HepG2 (cell line): ENCODE data around the gene PRPSAP1. TPM values are rescaled to one million over a fixed set of nuclear protein-coding genes. Genes with fewer than 3 reads are reported as not detected.

Experiments used
- ATAC-seq: fragments of 200-7000 bp; cut with Tn5 transposase; 3 replicates; pipeline ENCODE4 v1.9.1; 2020; ENCODE audit warnings: mild to moderate bottlenecking, moderate library complexity
- BruUV-seq: library from RNA; stranded (reverse); fragments of 400-500 nt; replicated peaks from 2 replicates; lab custom pipeline; 2021; lab: Mats Ljungman, UMichigan
- CTCF ChIA-PET: fragments of 300-600 bp; formaldehyde crosslinking; extraction: SDS; loops from one replicate; lab custom pipeline; 2021; ENCODE audit warnings: low total read pairs, inconsistent platforms, low intra/inter-chr PET ratio; lab: Yijun Ruan, JAX
- POLR2A ChIA-PET: fragments of 350-600 bp; sonication (Branson Sonifier 250); formaldehyde crosslinking; loops from one replicate; lab custom pipeline; 2020; ENCODE audit warnings: antibody characterized with exemption, inconsistent platforms; lab: Yijun Ruan, JAX
- DNase-seq: peaks from one replicate; pipeline ENCODE4 v3.0.0-alpha.2; 2015; ENCODE audit warnings: low spot score
- FAIRE-seq: peaks from 3 replicates; lab custom pipeline; 2011; peaks lifted over from hg19 to GRCh38; lab: Jason Lieb, UNC
- H2AFZ ChIP-seq: one replicate; pipeline ENCODE4 v1.6.1; 2011; ENCODE audit warnings: low read length, inconsistent platforms
- H3K27ac ChIP-seq: fragments of 300-600 bp; 3 replicates; pipeline ENCODE4 v1.8.0; 2011; ENCODE audit warnings: mixed run types, mild to moderate bottlenecking, mixed read lengths, low read length, inconsistent platforms; ENCODE audit not compliant: insufficient read depth; ENCODE audit errors: extremely low read length
- H3K27me3 ChIP-seq, 2 experiments: fragments of 200-600 bp in 1 of 2; 2 replicates in 1 of 2; 3 replicates in 1 of 2; pipeline versions ENCODE4 v1.6.0 to v1.8.0; 2011; ENCODE audit warnings: low read length in 2 of 2, mild to moderate bottlenecking in 2 of 2, moderate library complexity in 2 of 2, inconsistent platforms in 1 of 2; ENCODE audit not compliant: insufficient read depth in 2 of 2, control insufficient read depth in 1 of 2
- H3K36me3 ChIP-seq, 2 experiments: fragments of 200-600 bp in 1 of 2; replicated peaks in 1 of 2; 2 replicates in 1 of 2; 3 replicates in 1 of 2; pipeline versions ENCODE4 v1.5.1 to v1.8.0; 2011; ENCODE audit warnings: low read length in 2 of 2, inconsistent platforms in 1 of 2; ENCODE audit not compliant: insufficient read depth in 2 of 2, control insufficient read depth in 1 of 2
- H3K4me1 ChIP-seq: 2 replicates; pipeline ENCODE4 v1.5.1; 2012; ENCODE audit warnings: low read length, inconsistent platforms; ENCODE audit not compliant: insufficient read depth
- H3K4me2 ChIP-seq: 2 replicates; pipeline ENCODE4 v1.6.0; 2011; ENCODE audit warnings: low read depth, low read length, inconsistent platforms
- H3K4me3 ChIP-seq, 3 experiments: fragments of 200-600 bp in 1 of 3; sonication (generic), shearing (Covaris generic) in 1 of 3; replicated peaks in 1 of 3; 2 replicates each; pipeline ENCODE4 v1.5.1; 2011 to 2016; ENCODE audit warnings: low read length in 3 of 3, inconsistent platforms in 2 of 3, low read depth in 2 of 3, mild to moderate bottlenecking in 2 of 3, control low read depth in 1 of 3, mixed read lengths in 1 of 3; ENCODE audit not compliant: insufficient read depth in 1 of 3
- H3K79me2 ChIP-seq: one replicate; pipeline ENCODE4 v1.6.1; 2011; ENCODE audit warnings: low read length, inconsistent platforms; ENCODE audit not compliant: insufficient read depth
- H3K9ac ChIP-seq: 2 replicates; pipeline ENCODE4 v1.6.0; 2011; ENCODE audit warnings: mild to moderate bottlenecking, low read depth, low read length, inconsistent platforms; ENCODE audit not compliant: insufficient read depth
- H3K9me3 ChIP-seq: 2 replicates; pipeline ENCODE4 v1.5.1; 2012; ENCODE audit warnings: mild to moderate bottlenecking, low read length
- H4K20me1 ChIP-seq: 2 replicates; pipeline ENCODE4 v1.6.0; 2011; ENCODE audit warnings: inconsistent platforms, mild to moderate bottlenecking, low read length, moderate library complexity; ENCODE audit not compliant: insufficient read depth
- BRF2 ChIP-seq: sonication (generic); formaldehyde crosslinking; IDR thresholded peaks from 2 replicates; pipeline ENCODE4 v1.8.1; 2022; ENCODE audit warnings: mild to moderate bottlenecking, missing genetic modification reagents
- DBP ChIP-seq: sonication (generic); formaldehyde crosslinking; IDR thresholded peaks from 2 replicates; pipeline ENCODE4 v1.4.0; 2020; ENCODE audit warnings: missing genetic modification reagents; ENCODE audit errors: not compliant biosample characterization
- ELF4 ChIP-seq: sonication (generic); formaldehyde crosslinking; IDR thresholded peaks from 2 replicates; pipeline ENCODE4 v1.5.0; 2020; ENCODE audit warnings: missing genetic modification reagents, mild to moderate bottlenecking, moderate library complexity, borderline replicate concordance
- FOXK2 ChIP-seq: fragments of 450-650 bp; IDR thresholded peaks from 2 replicates; pipeline ENCODE4 v1.6.1; 2016
- FOXP1 ChIP-seq, 2 experiments: fragments of 450-650 bp in 1 of 2; IDR thresholded peaks; 2 replicates each; pipeline ENCODE4 v1.6.1; 2017 to 2018; ENCODE audit warnings: antibody characterized with exemption in 1 of 2
- HOXA3 ChIP-seq: sonication (generic); formaldehyde crosslinking; IDR thresholded peaks from 2 replicates; pipeline ENCODE4 v1.5.0; 2020; ENCODE audit warnings: missing genetic modification reagents
- HOXA5 ChIP-seq: sonication (generic); formaldehyde crosslinking; IDR thresholded peaks from 2 replicates; pipeline ENCODE4 v1.4.0; 2020; ENCODE audit warnings: missing genetic modification reagents
- JDP2 ChIP-seq: sonication (generic); formaldehyde crosslinking; IDR thresholded peaks from 2 replicates; pipeline ENCODE4 v1.8.1; 2022; ENCODE audit warnings: missing genetic modification reagents, borderline replicate concordance
- KDM2A ChIP-seq: sonication (generic); formaldehyde crosslinking; IDR thresholded peaks from 2 replicates; pipeline ENCODE4 v1.4.0; 2020; ENCODE audit warnings: low read depth, missing genetic modification reagents, borderline replicate concordance
- KDM6A ChIP-seq: IDR thresholded peaks from 2 replicates; pipeline ENCODE4 v1.6.1; 2016; ENCODE audit warnings: low read depth
- MTF2 ChIP-seq: sonication (generic); formaldehyde crosslinking; IDR thresholded peaks from 2 replicates; pipeline ENCODE4 v1.5.0; 2020; ENCODE audit warnings: missing genetic modification reagents, borderline replicate concordance
- NR2F6 ChIP-seq, 2 experiments: IDR thresholded peaks; 2 replicates each; pipeline ENCODE4 v1.6.1; 2016; ENCODE audit warnings: antibody characterized with exemption in 1 of 2, mild to moderate bottlenecking in 1 of 2
- PLRG1 ChIP-seq: fragments of 450-650 bp; conservative IDR thresholded peaks from 2 replicates; pipeline ENCODE4 v1.6.1; 2016
- SNAI1 ChIP-seq: sonication (generic); formaldehyde crosslinking; IDR thresholded peaks from 2 replicates; pipeline ENCODE4 v1.5.0; 2020; ENCODE audit warnings: mild to moderate bottlenecking, missing genetic modification reagents, borderline replicate concordance
- U2AF1 ChIP-seq: fragments of 200-400 bp; formaldehyde crosslinking; optimal IDR thresholded peaks from 2 replicates; pipeline ENCODE3; 2017; ENCODE audit warnings: mild to moderate bottlenecking, low read depth, low read length
- ZMYM3 ChIP-seq: sonication (generic); formaldehyde crosslinking; IDR thresholded peaks from 2 replicates; pipeline ENCODE4 v1.5.1; 2020; ENCODE audit warnings: mild to moderate bottlenecking, missing genetic modification reagents
- ZNF468 ChIP-seq: sonication (generic); formaldehyde crosslinking; IDR thresholded peaks from 2 replicates; pipeline ENCODE4 v1.8.0; 2022; ENCODE audit warnings: mild to moderate bottlenecking, moderate library complexity, missing genetic modification reagents
- ZNF788 ChIP-seq: sonication (generic); formaldehyde crosslinking; IDR thresholded peaks from 2 replicates; pipeline ENCODE4 v1.5.0; 2020; ENCODE audit warnings: mild to moderate bottlenecking, missing genetic modification reagents, borderline replicate concordance
- WGBS: methylation state at CpG from one replicate; pipeline ENCODE4 v1.1.6; 2017; ENCODE audit warnings: low lambda C conversion rate; 5-methylcytosine and 5-hydroxymethylcytosine counted together
- in situ Hi-C: cut with HindIII; loops from 2 replicates; pipeline ENCODE4 v1.10.0; 2017; ENCODE audit warnings: low pct_unique_long_range_greater_than_20kb; ENCODE audit not compliant: extremely low pct_ligation_motif_present
- intact Hi-C: fragments of 100-400 bp; cut with micrococcal nuclease; formaldehyde crosslinking; loops from one replicate; pipeline ENCODE4 v1.10.0; 2022; ENCODE audit not compliant: unreplicated experiment
- polyA plus RNA-seq, 8 experiments: library from polyadenylated mRNA; depleted of rRNA in 3 of 8; stranded (reverse) in 7 of 8; unstranded in 1 of 8; fragments of >200 nt; fragmentation: Illumina TruSeq in 4 of 8; extraction: Trizol in 4 of 8; gene quantifications; 2 replicates each; pipeline versions ENCODE4 v1.2.1 to v1.2.3, GENCODE V29; 2011 to 2016; ENCODE audit warnings: low read depth in 4 of 8, missing spikeins in 1 of 8, mixed read lengths in 1 of 8; ENCODE audit not compliant: insufficient read depth in 1 of 8
- total RNA-seq, 5 experiments: library from RNA; depleted of rRNA; stranded (reverse); fragments of >200 nt; fragmentation: Illumina TruSeq; extraction: Trizol; gene quantifications; 2 replicates each; pipeline ENCODE4 v1.2.3, GENCODE V29; 2016; ENCODE audit warnings: low read depth in 1 of 5
- TF ChIP-seq, protein P1 (sequence below): sonication (generic); formaldehyde crosslinking; IDR thresholded peaks from 2 replicates; pipeline ENCODE4 v1.4.0; 2020; ENCODE audit warnings: missing genetic modification reagents
- TF ChIP-seq, protein P2 (sequence below): sonication (generic); formaldehyde crosslinking; IDR thresholded peaks from 2 replicates; pipeline ENCODE4 v1.8.0; 2022; ENCODE audit warnings: mild to moderate bottlenecking, missing genetic modification reagents, moderate library complexity
- TF ChIP-seq, protein P3 (sequence below): sonication (generic); formaldehyde crosslinking; IDR thresholded peaks from 2 replicates; pipeline ENCODE4 v1.8.0; 2022; ENCODE audit warnings: missing genetic modification reagents, low read depth, mild to moderate bottlenecking, borderline replicate concordance

Gene PRPSAP1
- total and polyA plus RNA-seq, 2 of the 13 experiments (the other 11 are each of a cell fraction or from before 2014, with no cell fraction given), result 91.1 to 314 TPM

GRCh38 chr17:76354317-76354729 is 607 bp upstream of the PRPSAP1 start:
- FAIRE-seq (no peak), ATAC-seq (no peak), DNase-seq (no peak)
- CTCF ChIA-PET, result interaction anchor here (1.8 kb wide), 1 partner anchor 31 kb away, joined by 6 read pairs; no protein-coding TSS in a partner anchor
- no peaks in the 10 kb centered on the region; a peak in 1 of 5 replicates for H3K36me3 ChIP-seq
- peak overlapping the region; percentile 6 for H2AFZ ChIP-seq
- under 1% methylated on average over 15 of the region's 18 CpGs for WGBS
- H3K79me2 ChIP-seq, result peaks cover 40% of the 10 kb centered on the region
- H3K4me2 ChIP-seq, result peak overlapping the region; percentile 96
- H3K4me1 ChIP-seq, result peaks cover 61% of the 10 kb centered on the region
- POLR2A ChIA-PET, result interaction anchor here (0.8 to 24.7 kb wide), 15 partner anchors 10 to 478 kb away, joined by 3 to 1379 read pairs (median 6); partner anchors contain the start of genes RHBDF2 and SPHK1
- H3K9me3 ChIP-seq, result no peaks in the 10 kb centered on the region
- in situ Hi-C loops (loop anchor here (5.0 kb wide), 1 partner anchor 33 kb away; no protein-coding TSS in a partner anchor), intact Hi-C loops (loop anchor here (2.0 kb wide), 1 partner anchor 30 kb away; the partner anchor contains the start of gene SPHK1)
- peak overlapping the region; percentile 87 to 99 (median 98) for H3K4me3 ChIP-seq
- TSS peak; percentile 52 for BruUV-seq
- H3K27me3 ChIP-seq, result no peaks in the 10 kb centered on the region; a peak in 1 of 5 replicates
- peak overlapping the region; percentile 96 for H3K9ac ChIP-seq
- H4K20me1 ChIP-seq, result no peaks in the 10 kb centered on the region
- peak overlapping the region; percentile 99 for H3K27ac ChIP-seq
- no peak for TF ChIP-seq SNAI1 (CRISPR knock-in tag)
- TF ChIP-seq, protein P1, sequence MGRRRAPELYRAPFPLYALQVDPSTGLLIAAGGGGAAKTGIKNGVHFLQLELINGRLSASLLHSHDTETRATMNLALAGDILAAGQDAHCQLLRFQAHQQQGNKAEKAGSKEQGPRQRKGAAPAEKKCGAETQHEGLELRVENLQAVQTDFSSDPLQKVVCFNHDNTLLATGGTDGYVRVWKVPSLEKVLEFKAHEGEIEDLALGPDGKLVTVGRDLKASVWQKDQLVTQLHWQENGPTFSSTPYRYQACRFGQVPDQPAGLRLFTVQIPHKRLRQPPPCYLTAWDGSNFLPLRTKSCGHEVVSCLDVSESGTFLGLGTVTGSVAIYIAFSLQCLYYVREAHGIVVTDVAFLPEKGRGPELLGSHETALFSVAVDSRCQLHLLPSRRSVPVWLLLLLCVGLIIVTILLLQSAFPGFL (CRISPR knock-in tag), result no peak
- TF ChIP-seq PLRG1, result no peak
- 0 out of 2 replicates have a peak, but pooled peaks have one; percentile 1 for TF ChIP-seq MTF2 (CRISPR knock-in tag)
- TF ChIP-seq JDP2 (CRISPR knock-in tag), result no peak
- TF ChIP-seq, protein P2, sequence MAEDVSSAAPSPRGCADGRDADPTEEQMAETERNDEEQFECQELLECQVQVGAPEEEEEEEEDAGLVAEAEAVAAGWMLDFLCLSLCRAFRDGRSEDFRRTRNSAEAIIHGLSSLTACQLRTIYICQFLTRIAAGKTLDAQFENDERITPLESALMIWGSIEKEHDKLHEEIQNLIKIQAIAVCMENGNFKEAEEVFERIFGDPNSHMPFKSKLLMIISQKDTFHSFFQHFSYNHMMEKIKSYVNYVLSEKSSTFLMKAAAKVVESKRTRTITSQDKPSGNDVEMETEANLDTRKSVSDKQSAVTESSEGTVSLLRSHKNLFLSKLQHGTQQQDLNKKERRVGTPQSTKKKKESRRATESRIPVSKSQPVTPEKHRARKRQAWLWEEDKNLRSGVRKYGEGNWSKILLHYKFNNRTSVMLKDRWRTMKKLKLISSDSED (CRISPR knock-in tag), result no peak
- TF ChIP-seq BRF2 (CRISPR knock-in tag), result 0 out of 2 replicates have a peak, but pooled peaks have one; percentile 25
- no peak for TF ChIP-seq ZNF468
- TF ChIP-seq ZNF788 (CRISPR knock-in tag), result no peak
- TF ChIP-seq FOXK2, result 0 out of 2 replicates have a peak, but pooled peaks have one; percentile 33
- no peak for TF ChIP-seq KDM2A (CRISPR knock-in tag)
- 0 out of 2 replicates have a peak, but pooled peaks have one; percentile 0 for TF ChIP-seq KDM6A
- TF ChIP-seq HOXA3 (CRISPR knock-in tag), result no peak
- TF ChIP-seq, protein P3, sequence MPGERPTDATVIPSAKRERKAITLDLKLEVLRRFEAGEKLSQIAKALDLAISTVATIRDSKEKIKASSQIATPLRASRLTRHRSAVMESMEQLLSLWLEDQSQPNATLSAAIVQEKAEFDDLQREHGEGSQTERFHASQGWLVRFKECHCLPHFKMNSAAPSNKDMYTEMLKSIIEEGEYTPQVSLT (CRISPR knock-in tag), result no peak
- no peak for TF ChIP-seq ELF4 (CRISPR knock-in tag)
- TF ChIP-seq FOXP1 (IDR thresholded peaks at IDR 0.05), result peak; percentile 44; the same call in 1 of the 2 replicates
- TF ChIP-seq FOXP1 (CRISPR knock-in tag; IDR thresholded peaks at IDR 0.05), result no peak
- no peak for TF ChIP-seq ZMYM3 (CRISPR knock-in tag)
- no peak for TF ChIP-seq U2AF1
- TF ChIP-seq DBP (CRISPR knock-in tag), result no peak
- TF ChIP-seq HOXA5 (CRISPR knock-in tag), result no peak
- TF ChIP-seq NR2F6 (IDR thresholded peaks at IDR 0.05), result no peak
- no peak for TF ChIP-seq NR2F6 (CRISPR knock-in tag; IDR thresholded peaks at IDR 0.05)
